NCI-H460 (cell line): ENCODE data around the gene GRHPR. TPM values are rescaled to one million over a fixed set of nuclear protein-coding genes. Genes with fewer than 3 reads are reported as not detected.

Source experiments
- DNase-seq: peaks from one replicate; pipeline ENCODE4 v3.0.0-alpha.2; 2016; ENCODE audit warnings: low read depth; ENCODE audit errors: extremely low read depth
- polyA plus RNA-seq: library from polyadenylated mRNA; depleted of rRNA; stranded (reverse); fragments of >200 nt; gene quantifications from 2 replicates; pipeline ENCODE4 v1.2.3, GENCODE V29; 2014; cell fraction: nucleus; rRNA removed
- total RNA-seq: library from RNA; depleted of rRNA; stranded (reverse); fragments of >200 nt; shearing (Covaris generic); gene quantifications from 2 replicates; pipeline ENCODE4 v1.2.3, GENCODE V29; 2014; rRNA removed

GRHPR gene
- total RNA-seq: 92.0 and 94.9 TPM in 2 replicates
- polyA plus RNA-seq: 174 and 183 TPM in 2 replicates

GRCh38 chr9:37422289-37423104, at the start of gene GRHPR:
GRHPR (plus strand) TSS chr9:37422696; CDS start chr9:37422751, 55 bp downstream.
- DNase-seq: peak; percentile 68

GRCh38 chr9:37372839-37373238, 49.7 kb upstream of the GRHPR start:
- no peak for DNase-seq

- DNase-seq: no peak
These were observed 48.9 kb upstream of the GRHPR start for GRCh38 chr9:37373621-37374020.

- DNase-seq: no peak
These were observed 47.6 kb upstream of the GRHPR start for GRCh38 chr9:37374892-37375291.

GRCh38 chr9:37377688-37378612, 44.5 kb upstream of the GRHPR start:
- DNase-seq: no peak

GRCh38 chr9:37378613-37379004, 43.9 kb upstream of the GRHPR start:
- DNase-seq: no peak

- DNase-seq: no peak
These were observed 42.7 kb upstream of the GRHPR start for GRCh38 chr9:37379835-37380234.

GRCh38 chr9:37380570-37380969, 41.9 kb upstream of the GRHPR start:
- DNase-seq: no peak

GRCh38 chr9:37381094-37381741, 41.3 kb upstream of the GRHPR start:
- no peak for DNase-seq

GRCh38 chr9:37382161-37382981, 40.1 kb upstream of the GRHPR start:
- no peak for DNase-seq

- DNase-seq: no peak
These were observed 39.5 kb upstream of the GRHPR start for GRCh38 chr9:37382982-37383357.

GRCh38 chr9:37383393-37383792, 39.1 kb upstream of the GRHPR start:
- DNase-seq: no peak

- no peak for DNase-seq
These were observed 38.4 kb upstream of the GRHPR start for GRCh38 chr9:37383876-37384746.

GRCh38 chr9:37385286-37385685, 37.2 kb upstream of the GRHPR start:
- DNase-seq: no peak

- no peak for DNase-seq
These were observed 35.5 kb upstream of the GRHPR start for GRCh38 chr9:37386988-37387387.

GRCh38 chr9:37390759-37391158, 31.7 kb upstream of the GRHPR start:
- DNase-seq: peak; percentile 14

GRCh38 chr9:37392272-37392671, 30.2 kb upstream of the GRHPR start:
- no peak for DNase-seq

- no peak for DNase-seq
These were observed 27.3 kb upstream of the GRHPR start for GRCh38 chr9:37395229-37395628.

- no peak for DNase-seq
These were observed 26.8 kb upstream of the GRHPR start for GRCh38 chr9:37395663-37396062.
